22Rv1 (cell line): ENCODE measurements around the gene SNX33.

ENCODE experiments used
- CTCF ChIP-seq: fragments of 450-650 bp; IDR thresholded peaks from 2 replicates; pipeline ENCODE4 v1.5.1; 2017; ENCODE audit warnings: mild to moderate bottlenecking
- ZFX ChIP-seq: fragments of 450-650 bp; IDR thresholded peaks from 2 replicates; pipeline ENCODE4 v1.6.1; 2017; ENCODE audit warnings: antibody characterized with exemption, borderline replicate concordance

- TF ChIP-seq CTCF (no peak), ZFX (no peak)
Observed at GRCh38 chr15:75669191-75669878, 21.6 kb downstream of the SNX33 start.
